HCT116 (cell line): ENCODE measurements around the gene NET1.

ENCODE experiments used
- CTCF ChIP-seq, 3 experiments: fragments of 200-600 bp in 1 of 3; sonication (generic) in 1 of 3; IDR thresholded peaks in 2 of 3; conservative IDR thresholded peaks in 1 of 3; 2 replicates each; pipeline ENCODE4 v1.5.1; 2012 to 2017; ENCODE audit warnings: low read depth in 2 of 3, low read length in 2 of 3, antibody characterized with exemption in 1 of 3, borderline replicate concordance in 1 of 3, control low read depth in 1 of 3, mild to moderate bottlenecking in 1 of 3, mixed read lengths in 1 of 3, mixed run types in 1 of 3, moderate library complexity in 1 of 3; ENCODE audit not compliant: insufficient read depth in 1 of 3
- EZH2 ChIP-seq: fragments of 200-600 bp; sonication (generic); IDR thresholded peaks from 2 replicates; pipeline ENCODE4 v1.6.1; 2017; ENCODE audit warnings: antibody characterized with exemption, mixed run types
- JUND ChIP-seq: IDR thresholded peaks from 2 replicates; pipeline ENCODE4 v1.6.1; 2012
- POLR2A ChIP-seq: IDR thresholded peaks from 2 replicates; pipeline ENCODE4 v1.7.0; 2011; ENCODE audit warnings: borderline replicate concordance; ENCODE audit not compliant: insufficient read depth, insufficient read length; ENCODE audit errors: extremely low read depth
- POLR2AphosphoS5 ChIP-seq: IDR thresholded peaks from 2 replicates; pipeline ENCODE4 v1.6.1; 2011; ENCODE audit warnings: mild to moderate bottlenecking, low read depth, low read length, moderate library complexity
- TF ChIP-seq, protein P1 (sequence below): IDR thresholded peaks from 2 replicates; pipeline ENCODE4 v1.6.1; 2012
- TF ChIP-seq, protein P2 (sequence below): IDR thresholded peaks from 2 replicates; pipeline ENCODE4 v1.6.1; 2012; ENCODE audit warnings: low read depth

- TF ChIP-seq EZH2 (no peak), CTCF (IDR thresholded peaks at IDR 0.05 in 2 of 3, conservative IDR thresholded peaks at IDR 0.05 in 1 of 3; ENCODE audit: borderline replicate concordance in 1 of 3, insufficient read depth in 1 of 3, low read depth in 2 of 3, low read length in 2 of 3) (no peak), POLR2A (no peak), JUND (no peak), POLR2AphosphoS5 (no peak)
- TF ChIP-seq, protein P1, sequence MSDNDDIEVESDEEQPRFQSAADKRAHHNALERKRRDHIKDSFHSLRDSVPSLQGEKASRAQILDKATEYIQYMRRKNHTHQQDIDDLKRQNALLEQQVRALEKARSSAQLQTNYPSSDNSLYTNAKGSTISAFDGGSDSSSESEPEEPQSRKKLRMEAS: no peak
- TF ChIP-seq, protein P2, sequence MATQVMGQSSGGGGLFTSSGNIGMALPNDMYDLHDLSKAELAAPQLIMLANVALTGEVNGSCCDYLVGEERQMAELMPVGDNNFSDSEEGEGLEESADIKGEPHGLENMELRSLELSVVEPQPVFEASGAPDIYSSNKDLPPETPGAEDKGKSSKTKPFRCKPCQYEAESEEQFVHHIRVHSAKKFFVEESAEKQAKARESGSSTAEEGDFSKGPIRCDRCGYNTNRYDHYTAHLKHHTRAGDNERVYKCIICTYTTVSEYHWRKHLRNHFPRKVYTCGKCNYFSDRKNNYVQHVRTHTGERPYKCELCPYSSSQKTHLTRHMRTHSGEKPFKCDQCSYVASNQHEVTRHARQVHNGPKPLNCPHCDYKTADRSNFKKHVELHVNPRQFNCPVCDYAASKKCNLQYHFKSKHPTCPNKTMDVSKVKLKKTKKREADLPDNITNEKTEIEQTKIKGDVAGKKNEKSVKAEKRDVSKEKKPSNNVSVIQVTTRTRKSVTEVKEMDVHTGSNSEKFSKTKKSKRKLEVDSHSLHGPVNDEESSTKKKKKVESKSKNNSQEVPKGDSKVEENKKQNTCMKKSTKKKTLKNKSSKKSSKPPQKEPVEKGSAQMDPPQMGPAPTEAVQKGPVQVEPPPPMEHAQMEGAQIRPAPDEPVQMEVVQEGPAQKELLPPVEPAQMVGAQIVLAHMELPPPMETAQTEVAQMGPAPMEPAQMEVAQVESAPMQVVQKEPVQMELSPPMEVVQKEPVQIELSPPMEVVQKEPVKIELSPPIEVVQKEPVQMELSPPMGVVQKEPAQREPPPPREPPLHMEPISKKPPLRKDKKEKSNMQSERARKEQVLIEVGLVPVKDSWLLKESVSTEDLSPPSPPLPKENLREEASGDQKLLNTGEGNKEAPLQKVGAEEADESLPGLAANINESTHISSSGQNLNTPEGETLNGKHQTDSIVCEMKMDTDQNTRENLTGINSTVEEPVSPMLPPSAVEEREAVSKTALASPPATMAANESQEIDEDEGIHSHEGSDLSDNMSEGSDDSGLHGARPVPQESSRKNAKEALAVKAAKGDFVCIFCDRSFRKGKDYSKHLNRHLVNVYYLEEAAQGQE: no peak
Observed at GRCh38 chr10:5428133-5428532, 15.8 kb downstream of the NET1 start.
